GM23338 (cell line): ENCODE data around the gene SSU72. TPM values are rescaled to one million over a fixed set of nuclear protein-coding genes. Genes with fewer than 3 reads are reported as not detected.
"Not testable (repeated sequence)": the region's sequence is repeated elsewhere in the genome, so short reads cannot be mapped to it uniquely, and the experiment has no call there.

Experiments
- ATAC-seq: fragments of 200-7000 bp; cut with Tn5 transposase; 3 replicates; pipeline ENCODE4 v1.9.1; 2020
- DNase-seq: peaks from one replicate; pipeline ENCODE4 v3.0.0-alpha.2; 2015; ENCODE audit warnings: low spot score
- H2AFZ ChIP-seq: fragments of 200-600 bp; sonication (generic); 2 replicates; pipeline ENCODE4 v1.8.0; 2016; ENCODE audit warnings: antibody characterized with exemption, mild to moderate bottlenecking, moderate library complexity
- H3F3A ChIP-seq: fragments of 200-600 bp; sonication (generic); replicated peaks from 2 replicates; pipeline ENCODE4 v1.8.0; 2017; ENCODE audit warnings: antibody characterized with exemption, mixed run types, low read depth
- H3K27ac ChIP-seq: fragments of 200-600 bp; sonication (generic); 2 replicates; pipeline ENCODE4 v1.6.1; 2016; ENCODE audit warnings: low read depth
- H3K27me3 ChIP-seq: fragments of 200-600 bp; sonication (generic); 2 replicates; pipeline ENCODE4 v1.8.0; 2016; ENCODE audit warnings: mild to moderate bottlenecking, mixed run types, moderate library complexity; ENCODE audit not compliant: insufficient read depth
- H3K36me3 ChIP-seq: fragments of 200-600 bp; sonication (generic); 2 replicates; pipeline ENCODE4 v1.8.0; 2016; ENCODE audit warnings: mild to moderate bottlenecking; ENCODE audit not compliant: insufficient read depth
- H3K4me1 ChIP-seq: fragments of 200-600 bp; sonication (generic); 2 replicates; pipeline ENCODE4 v1.8.0; 2016; ENCODE audit warnings: mild to moderate bottlenecking, moderate library complexity; ENCODE audit not compliant: insufficient read depth
- H3K4me2 ChIP-seq: fragments of 200-600 bp; sonication (generic); 2 replicates; pipeline ENCODE4 v1.7.1; 2017; ENCODE audit warnings: mixed run types
- H3K4me3 ChIP-seq: fragments of 200-600 bp; sonication (generic); 2 replicates; pipeline ENCODE4 v1.6.1; 2016; ENCODE audit warnings: mixed run types
- H3K79me2 ChIP-seq: fragments of 200-600 bp; sonication (generic); replicated peaks from 2 replicates; pipeline ENCODE4 v1.8.0; 2017; ENCODE audit warnings: mild to moderate bottlenecking; ENCODE audit not compliant: insufficient read depth
- H3K9me2 ChIP-seq: fragments of 200-600 bp; sonication (generic); 2 replicates; pipeline ENCODE4 v1.8.0; 2017; ENCODE audit not compliant: insufficient read depth
- H4K20me1 ChIP-seq: fragments of 200-600 bp; sonication (generic); replicated peaks from 2 replicates; pipeline ENCODE4 v1.8.0; 2017; ENCODE audit warnings: mild to moderate bottlenecking; ENCODE audit not compliant: insufficient read depth
- H3K27ac Mint-ChIP-seq: 2 replicates; pipeline ENCODE4 v1.8.0; 2020; ENCODE audit warnings: inconsistent platforms, mild to moderate bottlenecking, moderate library complexity, mixed read lengths
- H3K27me3 Mint-ChIP-seq: 3 replicates; pipeline ENCODE4 v1.8.0; 2022; ENCODE audit warnings: low read depth, mild to moderate bottlenecking, moderate library complexity, mixed read lengths, inconsistent platforms; ENCODE audit not compliant: insufficient read depth, poor library complexity
- H3K36me3 Mint-ChIP-seq: 3 replicates; pipeline ENCODE4 v1.8.0; 2021; ENCODE audit warnings: low read depth, mild to moderate bottlenecking, inconsistent platforms, moderate library complexity, mixed read lengths
- H3K4me1 Mint-ChIP-seq: 3 replicates; pipeline ENCODE4 v1.8.0; 2020; ENCODE audit warnings: mild to moderate bottlenecking, inconsistent platforms, mixed read lengths
- H3K4me3 Mint-ChIP-seq: 3 replicates; pipeline ENCODE4 v1.8.0; 2021; ENCODE audit warnings: moderate library complexity, mild to moderate bottlenecking, inconsistent platforms, mixed read lengths
- H3K9me3 Mint-ChIP-seq: 3 replicates; pipeline ENCODE4 v1.8.0; 2020; ENCODE audit warnings: moderate library complexity, mild to moderate bottlenecking, inconsistent platforms, mixed read lengths
- CREB1 ChIP-seq: fragments of 250-450 bp; sonication (Bioruptor Pico); IDR thresholded peaks from 2 replicates; pipeline ENCODE4 v1.5.0; 2020; ENCODE audit warnings: low read depth, mild to moderate bottlenecking, moderate library complexity
- CTCF ChIP-seq, 2 experiments: fragments of 200-600 bp in 1 of 2; sonication (generic) in 1 of 2; conservative IDR thresholded peaks; 2 replicates each; pipeline versions ENCODE4 v1.5.1 to v1.6.1; 2016 to 2017; ENCODE audit warnings: antibody characterized with exemption in 2 of 2, low read depth in 2 of 2, mild to moderate bottlenecking in 2 of 2, moderate library complexity in 1 of 2
- EZH2phosphoT487 ChIP-seq: fragments of 200-600 bp; sonication (generic); IDR thresholded peaks from one replicate; pipeline ENCODE4 v1.8.1; 2018; ENCODE audit warnings: antibody characterized with exemption; ENCODE audit not compliant: unreplicated experiment
- JUNB ChIP-seq: IDR thresholded peaks from one replicate; pipeline ENCODE4 v1.6.1; 2016; ENCODE audit warnings: antibody characterized with exemption; ENCODE audit not compliant: unreplicated experiment
- STAT1 ChIP-seq: IDR thresholded peaks from one replicate; pipeline ENCODE4 v1.6.1; 2016; ENCODE audit warnings: antibody characterized with exemption; ENCODE audit not compliant: unreplicated experiment
- ZNF114 ChIP-seq: fragments of 250-450 bp; sonication (Bioruptor Pico); IDR thresholded peaks from 2 replicates; pipeline ENCODE4 v1.5.0; 2020; ENCODE audit warnings: mild to moderate bottlenecking, moderate library complexity
- ZNF462 ChIP-seq: fragments of 250-450 bp; sonication (Bioruptor Pico); IDR thresholded peaks from 2 replicates; pipeline ENCODE4 v1.5.0; 2020; ENCODE audit warnings: mild to moderate bottlenecking, moderate library complexity
- polyA plus RNA-seq: library from polyadenylated mRNA; unstranded; fragments of >200 nt; fragmentation: Nextera tagmentation; extraction: Ambion mirVana; gene quantifications from 2 replicates; pipeline ENCODE4 v1.2.1, GENCODE V29; 2016
- total RNA-seq: library from RNA; depleted of rRNA; stranded (reverse); fragments of >200 nt; shearing (Covaris generic); gene quantifications from 2 replicates; pipeline ENCODE4 v1.2.3, GENCODE V29; 2014
- TF ChIP-seq, protein P1 (sequence below): IDR thresholded peaks from 2 replicates; pipeline ENCODE4 v1.6.1; 2016; ENCODE audit warnings: antibody characterized with exemption

The SSU72 gene
- total and polyA plus RNA-seq, 2 experiments from 2014 or later, result 148 to 248 TPM

DNA sequence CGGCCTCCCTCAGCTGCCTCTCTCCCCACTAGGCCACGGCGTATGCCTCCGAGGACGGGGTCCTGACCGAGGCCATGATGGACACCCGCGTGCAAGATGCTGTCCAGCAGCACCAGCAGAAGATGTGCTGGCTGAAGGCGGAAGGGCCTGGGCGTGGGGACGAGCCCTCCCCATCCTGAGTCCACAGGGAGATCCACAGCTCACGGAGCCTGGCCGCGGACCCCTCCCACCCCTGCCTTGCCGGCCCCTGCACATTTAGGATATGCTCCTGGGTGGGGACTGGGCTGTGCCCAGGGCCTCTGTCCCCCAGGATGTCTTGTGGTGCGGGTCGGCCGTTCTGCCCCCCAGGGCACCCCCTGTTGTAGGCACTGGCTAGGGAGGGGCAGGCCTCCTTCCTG is 40.8 kb downstream of the SSU72 start:
- not testable (repeated sequence) for H3K79me2 ChIP-seq, H3K36me3 ChIP-seq, H4K20me1 ChIP-seq, H3K4me2 ChIP-seq, H2AFZ ChIP-seq, H3K4me1 Mint-ChIP-seq, DNase-seq, H3K27me3 ChIP-seq, H3K9me3 Mint-ChIP-seq, H3K4me3 ChIP-seq, H3K9me2 ChIP-seq, H3F3A ChIP-seq, H3K4me1 ChIP-seq, H3K27ac Mint-ChIP-seq, ATAC-seq, H3K27ac ChIP-seq, H3K4me3 Mint-ChIP-seq
- Mint-ChIP-seq H3K27me3 (peaks cover 11% of the 10 kb centered on the region), H3K36me3 (peaks cover 33% of the 10 kb centered on the region)

DNA sequence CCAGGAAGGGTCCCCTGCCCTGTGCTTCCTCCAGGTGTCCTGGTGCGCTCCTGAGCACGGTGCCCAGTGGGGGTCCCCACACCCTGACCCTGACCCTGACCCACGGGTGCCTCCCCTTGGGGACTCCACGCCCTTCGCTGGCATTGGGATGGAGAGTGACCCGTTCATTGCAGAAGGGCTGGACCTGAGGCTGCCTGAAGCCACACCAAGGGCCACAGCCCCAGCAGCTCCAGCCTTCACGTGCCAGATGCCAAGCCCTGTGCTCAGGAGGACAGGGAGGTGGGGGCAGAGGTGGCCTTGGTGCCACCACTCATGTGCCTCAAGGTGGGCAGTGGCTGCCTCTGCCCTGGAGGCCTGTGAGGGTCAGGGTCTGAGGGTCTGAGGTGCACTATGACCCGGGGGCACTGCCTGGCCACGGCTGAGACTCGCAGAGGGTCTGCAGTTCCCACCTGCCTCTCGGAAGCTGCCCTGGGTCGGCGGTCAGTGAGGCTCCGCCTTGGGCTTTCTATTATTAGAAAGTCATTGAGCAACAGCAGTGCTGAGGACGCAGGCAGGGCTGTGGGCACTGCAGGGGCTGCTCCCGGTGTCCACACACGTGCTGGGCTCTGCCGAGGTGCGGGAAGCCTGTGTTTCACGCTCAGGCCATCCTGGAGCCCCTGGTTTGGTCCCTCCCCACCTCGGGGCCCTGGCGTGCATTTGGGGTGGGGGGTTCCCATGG is 41.3 kb downstream of the SSU72 start:
- ATAC-seq, H3K4me2 ChIP-seq, H3F3A ChIP-seq, H3K4me1 Mint-ChIP-seq, H3K27ac ChIP-seq, H3K27ac Mint-ChIP-seq, DNase-seq, H3K36me3 ChIP-seq, H2AFZ ChIP-seq, H4K20me1 ChIP-seq, H3K27me3 Mint-ChIP-seq, H3K9me3 Mint-ChIP-seq, H3K9me2 ChIP-seq, H3K79me2 ChIP-seq, H3K4me1 ChIP-seq, H3K4me3 Mint-ChIP-seq, H3K4me3 ChIP-seq, H3K27me3 ChIP-seq: not testable (repeated sequence)
- peaks cover 32% of the 10 kb centered on the region for H3K36me3 Mint-ChIP-seq

DNA sequence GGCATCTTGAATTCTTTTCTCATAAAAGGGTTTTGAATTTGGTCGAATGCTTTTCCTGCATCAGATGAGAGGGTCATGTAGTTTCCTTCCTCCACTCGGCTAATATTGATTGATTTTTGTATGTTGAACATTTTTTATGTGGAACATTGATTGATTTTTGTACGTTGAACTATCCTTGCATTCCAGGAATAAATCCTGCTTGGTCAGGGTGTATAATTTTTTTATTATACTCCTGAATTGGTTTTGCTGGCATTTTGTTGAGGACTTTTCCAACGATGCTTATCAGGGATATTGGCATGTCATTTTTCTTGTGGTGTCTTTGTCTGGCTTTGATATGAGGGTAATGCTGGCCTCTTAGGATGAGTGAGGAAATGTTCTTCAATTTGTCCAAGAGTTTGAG is 42.7 kb downstream of the SSU72 start:
- H3K36me3 ChIP-seq, result no peaks in the 10 kb centered on the region
- no peaks in the 10 kb centered on the region for H3K9me2 ChIP-seq
- H3F3A ChIP-seq, result no peaks in the 10 kb centered on the region
- no peak overlapping the region for H2AFZ ChIP-seq
- H3K4me2 ChIP-seq, result no peak overlapping the region
- no peaks in the 10 kb centered on the region for H3K27me3 ChIP-seq
- DNase-seq (no peak), ATAC-seq (no peak)
- Mint-ChIP-seq H3K4me1 (no peaks in the 10 kb centered on the region), H3K27me3 (peaks cover 5% of the 10 kb centered on the region), H3K36me3 (peaks cover 43% of the 10 kb centered on the region), H3K4me3 (no peak overlapping the region; the same call in 2 of the 3 replicates), H3K27ac (no peak overlapping the region), H3K9me3 (0 out of 3 replicates have a peak, but pooled peaks cover 8% of the 10 kb centered on the region)
- no peaks in the 10 kb centered on the region for H4K20me1 ChIP-seq
- no peaks in the 10 kb centered on the region for H3K4me1 ChIP-seq
- no peak overlapping the region for H3K4me3 ChIP-seq
- no peak overlapping the region for H3K27ac ChIP-seq
- no peaks in the 10 kb centered on the region for H3K79me2 ChIP-seq
- TF ChIP-seq JUNB (no peak), CREB1 (CRISPR knock-in tag) (no peak), ZNF114 (CRISPR knock-in tag) (no peak), EZH2phosphoT487 (no peak), ZNF462 (CRISPR knock-in tag) (no peak), CTCF (conservative IDR thresholded peaks at IDR 0.05; ENCODE audit: low read depth in 2 of 2) (no peak), STAT1 (no peak)
- TF ChIP-seq, protein P1, sequence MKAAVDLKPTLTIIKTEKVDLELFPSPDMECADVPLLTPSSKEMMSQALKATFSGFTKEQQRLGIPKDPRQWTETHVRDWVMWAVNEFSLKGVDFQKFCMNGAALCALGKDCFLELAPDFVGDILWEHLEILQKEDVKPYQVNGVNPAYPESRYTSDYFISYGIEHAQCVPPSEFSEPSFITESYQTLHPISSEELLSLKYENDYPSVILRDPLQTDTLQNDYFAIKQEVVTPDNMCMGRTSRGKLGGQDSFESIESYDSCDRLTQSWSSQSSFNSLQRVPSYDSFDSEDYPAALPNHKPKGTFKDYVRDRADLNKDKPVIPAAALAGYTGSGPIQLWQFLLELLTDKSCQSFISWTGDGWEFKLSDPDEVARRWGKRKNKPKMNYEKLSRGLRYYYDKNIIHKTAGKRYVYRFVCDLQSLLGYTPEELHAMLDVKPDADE, result no peak
